ENCODE measurements around the gene TRIB2. TPM values are rescaled to one million over a fixed set of nuclear protein-coding genes. Genes with fewer than 3 reads are reported as not detected.
A peak's percentile ranks its signal among the peaks of the same experiment; 100 is the strongest.

TRIB2 gene
- polyA plus RNA-seq, 3 donors = 0.29 to 2.6 (median 0.51) TPM

GRCh38 chr2:12722447-12723316 lies 5.9 kb downstream of the TRIB2 start:
- no peak overlapping the region for H3K27ac ChIP-seq (ENCODE audit: low read depth in 1 of 2, low read length in 2 of 2)

More at GRCh38 chr2:12722447-12723316, 5.9 kb downstream of the TRIB2 start:
- Histone ChIP-seq H3K9me3 (replicated peaks in 1 of 2; ENCODE audit: control insufficient read depth in 1 of 2, insufficient read depth in 1 of 2, low read length in 2 of 2) (no peaks in the 10 kb centered on the region), H2AFZ (ENCODE audit: insufficient read depth, low read depth, low read length, poor library complexity, severe bottlenecking) (no peak overlapping the region), H3K79me2 (ENCODE audit: insufficient read depth, low read length) (no peaks in the 10 kb centered on the region), H3K4me1 (ENCODE audit: control insufficient read depth in 1 of 2, insufficient read depth in 2 of 2, low read length in 2 of 2) (peaks cover 52 to 65% of the 10 kb centered on the region in 2 donors), H4K20me1 (ENCODE audit: insufficient read depth, low read length) (no peaks in the 10 kb centered on the region), H3K36me3 (replicated peaks in 1 of 2; ENCODE audit: control insufficient read depth in 1 of 2, insufficient read depth in 2 of 2, low read length in 2 of 2) (no peaks in the 10 kb centered on the region), H3K4me3 (replicated peaks in 1 of 3; ENCODE audit: low read depth in 2 of 3, low read length in 3 of 3) (no peak overlapping the region), H3K9ac (ENCODE audit: insufficient read depth, low read length, poor library complexity, severe bottlenecking) (no peak overlapping the region), H3K27me3 (ENCODE audit: control insufficient read depth in 2 of 2, insufficient read depth in 2 of 2, low read length in 2 of 2) (peaks cover 32 to 46% of the 10 kb centered on the region in 2 donors), H3K4me2 (replicated peaks; ENCODE audit: extremely low read depth, low read length, poor library complexity, severe bottlenecking) (peak overlapping the region; percentile 31)
- WGBS (ENCODE audit: insufficient coverage) = no CpG with 5 or more reads among the region's 7 CpGs
- intact Hi-C loops (cut with micrococcal nuclease) = no loop called here
- Mint-ChIP-seq H3K27ac (peak overlapping the region in 1 of 7 donors; percentile 25), H3K27me3 (ENCODE audit: low read depth in 3 of 3) (peaks cover 44 to 52% (median 45%) of the 10 kb centered on the region in 3 donors), H3K4me3 (peak overlapping the region in 1 of 2 donors; percentile 62), H3K9me3 (peaks cover 0 to 18% (median 12%) of the 10 kb centered on the region in 7 donors), H3K4me1 (peaks cover 61% of the 10 kb centered on the region), H3K36me3 (peaks cover 14 to 15% of the 10 kb centered on the region in 2 donors)
- peak; percentile 49 to 79 (median 77) for DNase-seq
- peak; percentile 60 for TF ChIP-seq CTCF (IDR thresholded peaks at IDR 0.05)
